ENCODE measurements around the gene TP53AIP1.
"Not testable (repeated sequence)": the region's sequence is repeated elsewhere in the genome, so short reads cannot be mapped to it uniquely, and the experiment has no call there.

Gene TP53AIP1

DNA sequence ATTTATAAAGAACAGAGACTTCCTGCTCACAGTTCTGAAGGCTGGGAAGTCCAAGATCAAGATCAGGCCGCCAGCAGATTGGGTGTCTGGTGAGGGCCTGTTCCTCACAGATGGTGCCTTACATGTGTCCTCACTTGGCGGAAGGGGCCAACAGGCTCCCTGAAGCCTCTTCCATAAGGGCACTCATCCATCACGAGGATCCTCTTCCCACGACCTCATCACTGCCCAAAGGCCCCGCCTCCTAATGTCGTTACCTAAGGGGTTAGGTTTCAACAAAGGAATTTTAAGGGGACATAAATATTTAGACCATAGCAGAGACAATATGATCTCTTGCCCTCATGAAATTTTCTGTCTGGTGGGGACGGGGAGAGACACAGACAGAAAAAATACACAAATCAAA lies 18.6 kb downstream of the TP53AIP1 start:
- Mint-ChIP-seq H3K4me3 (no peak overlapping the region), H3K9me3 (no peaks in the 10 kb centered on the region), H3K36me3 (no peaks in the 10 kb centered on the region), H3K4me1 (peaks cover 13% of the 10 kb centered on the region), H3K27ac (no peak overlapping the region)
- DNase-seq (ENCODE audit: low spot score in 2 of 2) (no peak), ATAC-seq (no peak)

DNA sequence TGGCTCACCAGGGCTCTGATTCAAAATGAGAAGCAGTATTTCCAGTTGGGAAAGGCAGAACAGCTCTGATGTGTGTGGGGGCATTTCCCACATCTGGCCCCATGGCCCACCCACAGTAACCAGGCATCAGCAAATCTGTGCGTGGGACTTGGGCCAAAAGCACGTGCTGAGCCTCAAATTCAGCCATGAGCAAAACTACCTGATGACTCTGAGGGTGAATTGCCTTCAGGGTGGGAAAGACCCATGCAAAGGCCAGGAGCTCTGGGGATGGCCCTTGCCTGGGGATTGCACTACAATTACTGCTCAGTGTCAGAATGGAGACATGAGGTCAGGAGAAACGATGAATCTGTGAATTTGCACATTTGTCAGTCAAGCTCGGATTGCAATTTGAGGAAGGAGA lies 20.9 kb downstream of the TP53AIP1 start:
- Mint-ChIP-seq H3K36me3 (no peaks in the 10 kb centered on the region), H3K4me3 (no peak overlapping the region), H3K27ac (no peak overlapping the region), H3K4me1 (no peaks in the 10 kb centered on the region), H3K9me3 (no peaks in the 10 kb centered on the region)
- no peak for ATAC-seq
- DNase-seq (ENCODE audit: low spot score in 2 of 2): no peak

DNA sequence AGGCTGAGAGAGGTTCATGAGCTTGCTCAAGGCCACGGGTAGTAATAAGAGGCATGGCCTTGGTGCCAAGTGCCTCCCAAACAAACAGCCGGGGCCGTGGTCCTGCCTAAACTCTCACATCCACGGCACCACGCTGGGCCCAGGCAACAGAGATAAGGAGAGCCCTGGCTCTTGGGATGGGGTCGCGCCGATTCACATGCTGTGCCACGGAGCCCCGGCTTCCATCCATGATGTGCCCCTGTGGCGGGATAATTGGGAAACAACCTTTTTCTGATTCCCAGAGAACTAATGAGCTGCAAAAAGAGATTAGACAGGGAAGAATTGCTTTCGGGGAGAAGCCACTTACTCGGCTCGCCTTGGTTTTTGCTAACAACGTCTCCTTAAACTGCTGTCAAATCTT lies 22.0 kb downstream of the TP53AIP1 start:
- Mint-ChIP-seq H3K27ac (no peak overlapping the region), H3K4me3 (no peak overlapping the region), H3K36me3 (no peaks in the 10 kb centered on the region), H3K9me3 (no peaks in the 10 kb centered on the region), H3K4me1 (no peaks in the 10 kb centered on the region)
- ATAC-seq (no peak), DNase-seq (ENCODE audit: low spot score in 2 of 2) (no peak)

DNA sequence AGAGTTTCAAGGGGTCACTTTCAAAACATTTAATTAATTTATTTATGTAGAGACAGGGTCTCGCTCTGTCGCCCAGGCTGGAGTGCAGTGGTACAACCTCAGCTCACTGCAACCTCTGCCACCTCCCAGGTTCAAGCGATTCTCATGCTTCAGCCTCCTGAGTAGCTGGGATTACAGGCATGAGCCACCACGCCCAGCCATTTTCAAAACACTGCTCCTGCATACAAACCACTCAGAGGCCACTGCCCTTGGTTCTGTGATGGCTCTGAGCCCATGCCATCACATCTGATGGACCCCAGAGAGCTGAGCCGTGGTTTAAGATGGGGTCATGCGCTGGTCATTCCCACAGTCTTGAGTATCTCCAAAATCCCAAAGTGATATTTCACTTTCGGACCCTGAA lies 23.0 kb downstream of the TP53AIP1 start:
- not testable (repeated sequence) for H3K27ac Mint-ChIP-seq; H3K9me3 Mint-ChIP-seq; DNase-seq (ENCODE audit: low spot score in 2 of 2); H3K36me3 Mint-ChIP-seq; ATAC-seq; H3K4me3 Mint-ChIP-seq; H3K4me1 Mint-ChIP-seq

DNA sequence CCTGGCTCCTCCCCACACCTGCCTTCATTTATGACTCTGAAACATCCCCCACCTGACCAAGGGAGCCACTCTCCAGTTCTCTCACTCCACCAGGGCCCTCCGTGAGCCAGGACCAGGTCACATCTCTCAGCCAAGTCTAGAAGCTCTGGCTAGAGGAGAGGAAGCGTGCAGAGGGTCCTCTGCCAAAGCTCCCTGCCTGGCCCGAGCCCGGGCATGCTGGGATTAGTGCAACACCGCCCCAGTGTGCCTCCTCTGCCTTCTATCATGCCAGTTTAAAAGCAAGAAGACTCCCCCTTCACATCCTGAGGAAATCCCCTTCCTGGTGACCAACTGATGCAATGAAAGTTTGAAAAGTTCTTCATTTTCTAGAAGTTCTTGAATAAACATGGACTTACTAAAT lies 23.5 kb downstream of the TP53AIP1 start:
- no peaks in the 10 kb centered on the region for H3K4me1 Mint-ChIP-seq
- ATAC-seq (no peak), DNase-seq (ENCODE audit: low spot score in 2 of 2) (no peak)
- no peak overlapping the region for H3K4me3 Mint-ChIP-seq
- H3K9me3 Mint-ChIP-seq: no peaks in the 10 kb centered on the region
- H3K27ac Mint-ChIP-seq: no peak overlapping the region
- H3K36me3 Mint-ChIP-seq: no peaks in the 10 kb centered on the region

DNA sequence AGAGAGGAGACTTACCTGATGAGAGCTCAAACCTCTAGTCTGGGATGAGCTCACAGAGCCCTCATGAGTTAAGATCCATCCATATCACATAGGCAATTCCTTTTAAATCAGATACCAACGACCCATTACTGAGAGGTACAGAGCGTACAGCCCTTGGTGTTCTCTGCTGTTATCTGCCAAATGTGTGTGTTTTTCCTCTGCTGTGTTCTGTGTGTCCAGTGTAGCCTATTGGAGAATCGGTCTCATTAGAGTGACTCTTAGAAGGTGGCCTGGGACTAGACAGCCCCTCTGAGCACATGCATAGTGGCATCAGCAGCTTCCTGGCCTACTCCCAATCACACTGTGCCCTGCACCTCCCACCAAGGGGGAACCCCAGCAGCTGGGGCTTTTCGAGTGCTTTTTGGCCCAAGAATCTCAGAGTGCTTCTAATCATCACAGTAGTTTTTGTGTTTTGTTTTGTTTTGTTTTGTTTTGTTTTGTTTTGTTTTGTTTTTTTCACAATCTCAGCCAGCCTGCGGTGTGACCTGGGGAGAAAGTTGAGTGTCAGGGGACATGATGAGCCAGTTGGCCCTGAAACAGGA lies 25.4 kb downstream of the TP53AIP1 start:
- Mint-ChIP-seq H3K9me3 (no peaks in the 10 kb centered on the region), H3K4me1 (no peaks in the 10 kb centered on the region), H3K4me3 (no peak overlapping the region), H3K27ac (peak overlapping the region; percentile 76), H3K36me3 (no peaks in the 10 kb centered on the region)
- ATAC-seq: no peak
- no peak for DNase-seq (ENCODE audit: low spot score in 2 of 2)

- H3K36me3 Mint-ChIP-seq: no peaks in the 10 kb centered on the region
- DNase-seq (ENCODE audit: low spot score in 2 of 2) (no peak), ATAC-seq (no peak)
- H3K4me3 Mint-ChIP-seq: no peak overlapping the region
- H3K27ac Mint-ChIP-seq: peak overlapping the region; percentile 76
- H3K4me1 Mint-ChIP-seq: no peaks in the 10 kb centered on the region
- no peaks in the 10 kb centered on the region for H3K9me3 Mint-ChIP-seq
These were observed 26.0 kb downstream of the TP53AIP1 start for GRCh38 chr11:128916681-128917080.

GRCh38 chr11:128916037-128916572 lies 26.6 kb downstream of the TP53AIP1 start:
- DNase-seq (ENCODE audit: low spot score in 2 of 2) (no peak), ATAC-seq (no peak)
- no peaks in the 10 kb centered on the region for H3K9me3 Mint-ChIP-seq
- H3K36me3 Mint-ChIP-seq: no peaks in the 10 kb centered on the region
- peak overlapping the region; percentile 76 for H3K27ac Mint-ChIP-seq
- no peaks in the 10 kb centered on the region for H3K4me1 Mint-ChIP-seq
- no peak overlapping the region for H3K4me3 Mint-ChIP-seq

GRCh38 chr11:128915149-128915521 lies 27.5 kb downstream of the TP53AIP1 start:
- no peak overlapping the region for H3K27ac Mint-ChIP-seq
- no peaks in the 10 kb centered on the region for H3K36me3 Mint-ChIP-seq
- no peaks in the 10 kb centered on the region for H3K4me1 Mint-ChIP-seq
- no peak overlapping the region for H3K4me3 Mint-ChIP-seq
- no peak for ATAC-seq
- DNase-seq (ENCODE audit: low spot score in 2 of 2): no peak
- no peaks in the 10 kb centered on the region for H3K9me3 Mint-ChIP-seq

GRCh38 chr11:128914216-128915148 lies 28.2 kb downstream of the TP53AIP1 start:
- Mint-ChIP-seq H3K27ac (no peak overlapping the region), H3K36me3 (no peaks in the 10 kb centered on the region), H3K9me3 (no peaks in the 10 kb centered on the region), H3K4me1 (no peaks in the 10 kb centered on the region), H3K4me3 (no peak overlapping the region)
- ATAC-seq: no peak
- DNase-seq (ENCODE audit: low spot score in 2 of 2): no peak

GRCh38 chr11:128913806-128914205 lies 28.9 kb downstream of the TP53AIP1 start:
- H3K4me3 Mint-ChIP-seq: no peak overlapping the region
- ATAC-seq (no peak), DNase-seq (ENCODE audit: low spot score in 2 of 2) (no peak)
- H3K27ac Mint-ChIP-seq: no peak overlapping the region
- no peaks in the 10 kb centered on the region for H3K4me1 Mint-ChIP-seq
- no peaks in the 10 kb centered on the region for H3K36me3 Mint-ChIP-seq
- no peaks in the 10 kb centered on the region for H3K9me3 Mint-ChIP-seq

DNA sequence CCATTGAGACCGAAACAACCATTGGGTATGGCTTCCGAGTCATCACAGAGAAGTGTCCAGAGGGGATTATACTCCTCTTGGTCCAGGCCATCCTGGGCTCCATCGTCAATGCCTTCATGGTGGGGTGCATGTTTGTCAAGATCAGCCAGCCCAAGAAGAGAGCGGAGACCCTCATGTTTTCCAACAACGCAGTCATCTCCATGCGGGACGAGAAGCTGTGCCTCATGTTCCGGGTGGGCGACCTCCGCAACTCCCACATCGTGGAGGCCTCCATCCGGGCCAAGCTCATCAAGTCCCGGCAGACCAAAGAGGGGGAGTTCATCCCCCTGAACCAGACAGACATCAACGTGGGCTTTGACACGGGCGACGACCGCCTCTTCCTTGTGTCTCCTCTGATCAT lies 31.0 kb downstream of the TP53AIP1 start:
- DNase-seq (ENCODE audit: low spot score in 2 of 2): no peak
- no peaks in the 10 kb centered on the region for H3K36me3 Mint-ChIP-seq

DNA sequence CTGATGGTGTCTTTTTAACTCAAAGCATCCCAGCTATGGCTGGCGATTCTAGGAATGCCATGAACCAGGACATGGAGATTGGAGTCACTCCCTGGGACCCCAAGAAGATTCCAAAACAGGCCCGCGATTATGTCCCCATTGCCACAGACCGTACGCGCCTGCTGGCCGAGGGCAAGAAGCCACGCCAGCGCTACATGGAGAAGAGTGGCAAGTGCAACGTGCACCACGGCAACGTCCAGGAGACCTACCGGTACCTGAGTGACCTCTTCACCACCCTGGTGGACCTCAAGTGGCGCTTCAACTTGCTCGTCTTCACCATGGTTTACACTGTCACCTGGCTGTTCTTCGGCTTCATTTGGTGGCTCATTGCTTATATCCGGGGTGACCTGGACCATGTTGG lies 31.4 kb downstream of the TP53AIP1 start:
- ATAC-seq (no peak), DNase-seq (ENCODE audit: low spot score in 2 of 2) (no peak)
- H3K4me1 Mint-ChIP-seq: peaks cover 3% of the 10 kb centered on the region
- no peak overlapping the region for H3K27ac Mint-ChIP-seq
- no peaks in the 10 kb centered on the region for H3K36me3 Mint-ChIP-seq
- no peaks in the 10 kb centered on the region for H3K9me3 Mint-ChIP-seq
- no peak overlapping the region for H3K4me3 Mint-ChIP-seq

More for the DNA sequence above, 31.0 kb downstream of the TP53AIP1 start:
- no peaks in the 10 kb centered on the region for H3K4me1 Mint-ChIP-seq
- H3K27ac Mint-ChIP-seq: no peak overlapping the region
- H3K9me3 Mint-ChIP-seq: no peaks in the 10 kb centered on the region
- no peak for ATAC-seq
- H3K4me3 Mint-ChIP-seq: no peak overlapping the region

DNA sequence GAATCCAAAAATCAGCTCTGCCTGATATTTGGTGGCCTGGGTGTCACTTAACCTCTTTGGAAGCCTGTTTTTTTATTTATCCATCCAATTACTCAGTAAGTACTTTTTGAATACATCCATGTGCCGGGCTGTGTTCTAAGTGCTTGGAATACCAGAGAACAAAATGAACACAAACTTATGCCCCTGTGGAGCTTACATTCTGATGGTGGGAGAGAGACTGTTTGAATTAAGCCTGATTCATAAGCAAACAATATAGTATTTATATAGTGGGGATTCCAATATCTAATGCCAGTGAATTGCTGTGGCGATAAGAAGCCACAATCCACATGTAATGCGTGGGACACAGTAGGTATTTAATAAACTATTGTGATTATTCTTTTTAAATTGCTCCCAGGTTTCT lies 32.1 kb downstream of the TP53AIP1 start:
- no peak overlapping the region for H3K4me3 Mint-ChIP-seq

DNA sequence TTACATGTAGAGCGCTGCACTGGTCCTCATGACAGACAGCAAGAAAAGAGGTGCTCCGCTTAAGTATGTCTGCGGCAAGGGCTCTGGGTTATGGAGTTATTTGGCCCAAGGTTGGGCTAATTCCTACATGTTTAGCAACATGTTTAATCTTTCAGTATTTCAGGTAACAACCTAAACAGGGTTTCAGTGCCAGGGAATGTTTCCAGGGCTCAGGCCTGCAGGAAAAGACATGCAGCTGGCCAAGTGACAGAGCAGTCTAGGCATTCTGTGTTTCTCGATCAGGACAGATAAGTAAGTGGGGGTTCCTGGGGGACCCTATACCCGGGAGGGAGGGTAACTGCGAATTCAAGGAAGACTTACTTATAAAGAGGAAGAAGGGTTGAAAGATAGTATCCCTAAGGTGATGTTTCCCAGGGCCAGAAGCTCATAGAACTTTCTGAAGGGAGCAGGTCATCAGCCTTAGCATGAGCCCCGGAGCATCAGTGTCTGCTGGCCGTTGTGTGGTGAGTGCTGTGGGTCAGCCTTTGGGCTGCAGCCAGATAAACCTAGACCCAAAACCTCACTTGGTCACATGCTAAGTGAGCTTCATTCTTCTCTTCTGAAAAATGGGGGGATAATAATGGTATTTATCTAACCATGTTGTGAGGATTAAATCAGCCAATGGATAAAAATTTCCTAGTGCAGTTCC lies 33.1 kb downstream of the TP53AIP1 start:
- H3K9me3 Mint-ChIP-seq: no peaks in the 10 kb centered on the region
- no peak for ATAC-seq
- H3K27ac Mint-ChIP-seq: no peak overlapping the region
- no peak for DNase-seq (ENCODE audit: low spot score in 2 of 2)
- no peak overlapping the region for H3K4me3 Mint-ChIP-seq
- no peaks in the 10 kb centered on the region for H3K36me3 Mint-ChIP-seq
- H3K4me1 Mint-ChIP-seq: peaks cover 7% of the 10 kb centered on the region

More for the DNA sequence above, 32.1 kb downstream of the TP53AIP1 start:
- Mint-ChIP-seq H3K9me3 (no peaks in the 10 kb centered on the region), H3K36me3 (no peaks in the 10 kb centered on the region), H3K27ac (no peak overlapping the region), H3K4me1 (peaks cover 7% of the 10 kb centered on the region)
- ATAC-seq (no peak), DNase-seq (ENCODE audit: low spot score in 2 of 2) (no peak)
